ENCODE results near the gene ARHGAP10.

The ARHGAP10 gene

GRCh38 chr4:147816382-147817254, 84.7 kb downstream of the ARHGAP10 start:
- H3K4me3 ChIP-seq (ENCODE audit: low read depth, low read length): no peak overlapping the region
- TF ChIP-seq, protein P1, sequence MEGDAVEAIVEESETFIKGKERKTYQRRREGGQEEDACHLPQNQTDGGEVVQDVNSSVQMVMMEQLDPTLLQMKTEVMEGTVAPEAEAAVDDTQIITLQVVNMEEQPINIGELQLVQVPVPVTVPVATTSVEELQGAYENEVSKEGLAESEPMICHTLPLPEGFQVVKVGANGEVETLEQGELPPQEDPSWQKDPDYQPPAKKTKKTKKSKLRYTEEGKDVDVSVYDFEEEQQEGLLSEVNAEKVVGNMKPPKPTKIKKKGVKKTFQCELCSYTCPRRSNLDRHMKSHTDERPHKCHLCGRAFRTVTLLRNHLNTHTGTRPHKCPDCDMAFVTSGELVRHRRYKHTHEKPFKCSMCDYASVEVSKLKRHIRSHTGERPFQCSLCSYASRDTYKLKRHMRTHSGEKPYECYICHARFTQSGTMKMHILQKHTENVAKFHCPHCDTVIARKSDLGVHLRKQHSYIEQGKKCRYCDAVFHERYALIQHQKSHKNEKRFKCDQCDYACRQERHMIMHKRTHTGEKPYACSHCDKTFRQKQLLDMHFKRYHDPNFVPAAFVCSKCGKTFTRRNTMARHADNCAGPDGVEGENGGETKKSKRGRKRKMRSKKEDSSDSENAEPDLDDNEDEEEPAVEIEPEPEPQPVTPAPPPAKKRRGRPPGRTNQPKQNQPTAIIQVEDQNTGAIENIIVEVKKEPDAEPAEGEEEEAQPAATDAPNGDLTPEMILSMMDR (IDR thresholded peaks at IDR 0.05; ENCODE audit: insufficient read depth, low read depth, low read length, missing control alignments): no peak
- no peak for DNase-seq (ENCODE audit: low read depth)

DNA sequence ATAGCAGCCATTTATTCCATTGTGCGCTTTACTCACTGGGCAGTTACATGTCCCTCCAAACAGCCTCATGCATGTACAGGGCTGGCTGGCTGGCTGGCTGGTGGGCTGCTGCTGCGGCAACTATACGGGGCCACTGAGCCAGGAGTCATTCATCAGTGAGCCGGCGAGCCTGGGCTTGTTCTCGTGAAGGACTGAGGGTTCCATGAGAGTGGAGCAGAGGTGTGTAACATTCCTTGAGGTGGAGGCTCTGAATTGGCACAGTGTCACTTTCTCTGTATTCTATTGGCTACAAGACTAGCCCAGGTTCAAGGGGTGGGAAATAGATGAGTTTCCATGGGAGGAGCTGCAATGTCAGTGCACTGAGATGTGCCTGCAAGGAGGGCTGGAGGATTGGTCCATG, 89.1 kb downstream of the ARHGAP10 start:
- TF ChIP-seq, protein P1 (IDR thresholded peaks at IDR 0.05; ENCODE audit: insufficient read depth, low read depth, low read length, missing control alignments): no peak
- no peak overlapping the region; the same call in 1 of the 2 replicates for H3K4me3 ChIP-seq (ENCODE audit: low read depth, low read length)
- DNase-seq (ENCODE audit: low read depth): no peak

- H3K4me3 ChIP-seq (ENCODE audit: low read depth, low read length): no peak overlapping the region
- peak; percentile 76 for DNase-seq (ENCODE audit: low read depth)
- TF ChIP-seq, protein P1 (IDR thresholded peaks at IDR 0.05; ENCODE audit: insufficient read depth, low read depth, low read length, missing control alignments): no peak
Measured at GRCh38 chr4:147821555-147821954, 89.7 kb downstream of the ARHGAP10 start.

DNA sequence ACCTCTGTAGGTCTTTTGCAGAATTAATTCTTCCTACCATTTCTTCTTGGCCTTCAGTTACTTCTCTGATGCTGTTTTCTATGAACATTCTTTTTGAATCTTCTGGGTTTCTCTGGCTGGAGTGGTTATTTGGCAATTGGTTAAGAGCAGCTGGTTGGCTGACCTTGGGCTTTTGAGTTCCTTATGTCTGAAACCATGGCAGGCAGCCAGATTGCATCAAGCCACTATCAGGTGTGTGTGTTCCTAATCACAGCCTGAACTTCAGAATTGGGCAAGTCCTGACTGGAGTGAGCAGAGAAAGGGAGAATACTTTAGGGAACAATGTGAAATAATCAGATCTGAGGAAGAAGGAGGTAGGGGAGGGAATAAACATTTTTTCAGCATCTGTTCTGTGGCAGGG, 90.2 kb downstream of the ARHGAP10 start:
- DNase-seq (ENCODE audit: low read depth): peak; percentile 45
- TF ChIP-seq, protein P1 (IDR thresholded peaks at IDR 0.05; ENCODE audit: insufficient read depth, low read depth, low read length, missing control alignments): no peak
- H3K4me3 ChIP-seq (ENCODE audit: low read depth, low read length): no peak overlapping the region

- no peak for DNase-seq (ENCODE audit: low read depth)
- TF ChIP-seq, protein P1 (IDR thresholded peaks at IDR 0.05; ENCODE audit: insufficient read depth, low read depth, low read length, missing control alignments): no peak
- no peak overlapping the region for H3K4me3 ChIP-seq (ENCODE audit: low read depth, low read length)
Measured at GRCh38 chr4:147823130-147823529, 91.2 kb downstream of the ARHGAP10 start.

- TF ChIP-seq, protein P1 (IDR thresholded peaks at IDR 0.05; ENCODE audit: insufficient read depth, low read depth, low read length, missing control alignments): no peak
- no peak overlapping the region for H3K4me3 ChIP-seq (ENCODE audit: low read depth, low read length)
- no peak for DNase-seq (ENCODE audit: low read depth)
Measured at GRCh38 chr4:147824316-147824715, 92.4 kb downstream of the ARHGAP10 start.

Data from GM12865 (cell line).